ENCODE data around the gene BIN1.

DNA sequence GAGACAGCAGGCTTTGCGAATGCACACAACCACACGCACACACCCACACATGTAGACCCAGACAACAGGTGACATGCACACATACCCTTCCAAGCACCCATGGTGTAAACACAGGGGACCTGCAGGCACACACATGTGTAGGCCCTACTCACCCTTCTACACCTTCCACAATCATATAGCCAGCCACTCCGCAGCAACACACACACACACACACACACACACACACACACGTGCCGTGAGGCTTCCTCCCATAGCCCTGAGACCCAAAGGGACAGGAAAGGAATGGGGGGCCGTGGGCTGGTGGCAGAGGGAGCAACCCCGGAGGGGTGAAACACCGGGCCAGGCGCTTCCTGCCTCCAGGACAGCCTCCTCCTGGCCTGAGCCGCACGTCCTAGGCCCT lies 37.4 kb downstream of the BIN1 start:
- TF ChIP-seq, protein P1, sequence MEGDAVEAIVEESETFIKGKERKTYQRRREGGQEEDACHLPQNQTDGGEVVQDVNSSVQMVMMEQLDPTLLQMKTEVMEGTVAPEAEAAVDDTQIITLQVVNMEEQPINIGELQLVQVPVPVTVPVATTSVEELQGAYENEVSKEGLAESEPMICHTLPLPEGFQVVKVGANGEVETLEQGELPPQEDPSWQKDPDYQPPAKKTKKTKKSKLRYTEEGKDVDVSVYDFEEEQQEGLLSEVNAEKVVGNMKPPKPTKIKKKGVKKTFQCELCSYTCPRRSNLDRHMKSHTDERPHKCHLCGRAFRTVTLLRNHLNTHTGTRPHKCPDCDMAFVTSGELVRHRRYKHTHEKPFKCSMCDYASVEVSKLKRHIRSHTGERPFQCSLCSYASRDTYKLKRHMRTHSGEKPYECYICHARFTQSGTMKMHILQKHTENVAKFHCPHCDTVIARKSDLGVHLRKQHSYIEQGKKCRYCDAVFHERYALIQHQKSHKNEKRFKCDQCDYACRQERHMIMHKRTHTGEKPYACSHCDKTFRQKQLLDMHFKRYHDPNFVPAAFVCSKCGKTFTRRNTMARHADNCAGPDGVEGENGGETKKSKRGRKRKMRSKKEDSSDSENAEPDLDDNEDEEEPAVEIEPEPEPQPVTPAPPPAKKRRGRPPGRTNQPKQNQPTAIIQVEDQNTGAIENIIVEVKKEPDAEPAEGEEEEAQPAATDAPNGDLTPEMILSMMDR (IDR thresholded peaks at IDR 0.05) = no peak
- no peak for TF ChIP-seq EZH2phosphoT487 (IDR thresholded peaks at IDR 0.05)

Data from neural progenitor cell (in vitro differentiated cells).